HepG2 (cell line): ENCODE measurements around the gene IRX3. TPM values are rescaled to one million over a fixed set of nuclear protein-coding genes. Genes with fewer than 3 reads are reported as not detected.

Source experiments
- AGO1 ChIP-seq: fragments of 200-400 bp; formaldehyde crosslinking; IDR thresholded peaks from 2 replicates; pipeline ENCODE4 v1.6.1; 2017; ENCODE audit warnings: mild to moderate bottlenecking, low read depth, low read length, moderate library complexity; ENCODE audit not compliant: poor library complexity, severe bottlenecking
- ATF2 ChIP-seq: sonication (generic); formaldehyde crosslinking; IDR thresholded peaks from 2 replicates; pipeline ENCODE4 v1.4.0; 2020; ENCODE audit warnings: missing genetic modification reagents
- ATRX ChIP-seq: sonication (generic); formaldehyde crosslinking; IDR thresholded peaks from 2 replicates; pipeline ENCODE4 v1.4.0; 2020; ENCODE audit warnings: missing genetic modification reagents, borderline replicate concordance
- DMAP1 ChIP-seq: IDR thresholded peaks from 2 replicates; pipeline ENCODE4 v1.6.1; 2016
- GLMP ChIP-seq: sonication (generic); formaldehyde crosslinking; IDR thresholded peaks from 2 replicates; pipeline ENCODE4 v1.9.0; 2021; ENCODE audit warnings: missing genetic modification reagents, mild to moderate bottlenecking, borderline replicate concordance
- KLF11 ChIP-seq: IDR thresholded peaks from 2 replicates; pipeline ENCODE4 v1.6.1; 2016; ENCODE audit warnings: missing compliant biosample characterization
- PAXIP1 ChIP-seq: sonication (generic); formaldehyde crosslinking; conservative IDR thresholded peaks from 2 replicates; pipeline ENCODE4 v1.4.0; 2020; ENCODE audit warnings: mild to moderate bottlenecking, missing genetic modification reagents, moderate library complexity
- SALL2 ChIP-seq: sonication (generic); formaldehyde crosslinking; IDR thresholded peaks from 2 replicates; pipeline ENCODE4 v1.8.1; 2023; ENCODE audit warnings: mild to moderate bottlenecking, missing genetic modification reagents, inconsistent platforms
- ZBTB34 ChIP-seq: sonication (generic); formaldehyde crosslinking; IDR thresholded peaks from 2 replicates; pipeline ENCODE4 v1.8.0; 2022; ENCODE audit warnings: mild to moderate bottlenecking, missing genetic modification reagents
- ZFP91 ChIP-seq: sonication (generic); formaldehyde crosslinking; IDR thresholded peaks from 2 replicates; pipeline ENCODE4 v1.9.0; 2022; ENCODE audit warnings: missing genetic modification reagents, mild to moderate bottlenecking, borderline replicate concordance
- ZNF296 ChIP-seq: sonication (generic); formaldehyde crosslinking; conservative IDR thresholded peaks from 2 replicates; pipeline ENCODE4 v1.5.0; 2020; ENCODE audit warnings: mild to moderate bottlenecking, missing genetic modification reagents
- ZNF598 ChIP-seq: sonication (generic); formaldehyde crosslinking; IDR thresholded peaks from 2 replicates; pipeline ENCODE4 v1.5.1; 2020; ENCODE audit warnings: mild to moderate bottlenecking, missing genetic modification reagents, borderline replicate concordance
- ZNF768 ChIP-seq: sonication (generic); formaldehyde crosslinking; IDR thresholded peaks from 2 replicates; pipeline ENCODE4 v1.4.0; 2020; ENCODE audit warnings: missing genetic modification reagents
- polyA plus RNA-seq, 8 experiments: library from polyadenylated mRNA; depleted of rRNA in 3 of 8; stranded (reverse) in 7 of 8; unstranded in 1 of 8; fragments of >200 nt; fragmentation: Illumina TruSeq in 4 of 8; extraction: Trizol in 4 of 8; gene quantifications; 2 replicates each; pipeline versions ENCODE4 v1.2.1 to v1.2.3, GENCODE V29; 2011 to 2016; ENCODE audit warnings: low read depth in 4 of 8, missing spikeins in 1 of 8, mixed read lengths in 1 of 8; ENCODE audit not compliant: insufficient read depth in 1 of 8
- total RNA-seq, 5 experiments: library from RNA; depleted of rRNA; stranded (reverse); fragments of >200 nt; fragmentation: Illumina TruSeq; extraction: Trizol; gene quantifications; 2 replicates each; pipeline ENCODE4 v1.2.3, GENCODE V29; 2016; ENCODE audit warnings: low read depth in 1 of 5
- TF ChIP-seq, protein P1 (sequence below): sonication (generic); formaldehyde crosslinking; IDR thresholded peaks from 2 replicates; pipeline ENCODE4 v1.5.0; 2020; ENCODE audit warnings: mild to moderate bottlenecking, missing genetic modification reagents, borderline replicate concordance

IRX3 gene
- total and polyA plus RNA-seq, 2 of the 13 experiments (the other 11 are each of a cell fraction or from before 2014, with no cell fraction given) = 9.2 to 16.4 TPM

GRCh38 chr16:54286366-54287130 lies at the start of gene IRX3 (continued):
- TF ChIP-seq ZBTB34 (CRISPR knock-in tag) = no peak
- no peak for TF ChIP-seq AGO1
- TF ChIP-seq ATRX = no peak
- TF ChIP-seq PAXIP1 (CRISPR knock-in tag) = peak; percentile 31; the same call in 1 of the 2 replicates
- TF ChIP-seq ATF2 (CRISPR knock-in tag) = no peak
- TF ChIP-seq GLMP (CRISPR knock-in tag) = no peak
- TF ChIP-seq, protein P1, sequence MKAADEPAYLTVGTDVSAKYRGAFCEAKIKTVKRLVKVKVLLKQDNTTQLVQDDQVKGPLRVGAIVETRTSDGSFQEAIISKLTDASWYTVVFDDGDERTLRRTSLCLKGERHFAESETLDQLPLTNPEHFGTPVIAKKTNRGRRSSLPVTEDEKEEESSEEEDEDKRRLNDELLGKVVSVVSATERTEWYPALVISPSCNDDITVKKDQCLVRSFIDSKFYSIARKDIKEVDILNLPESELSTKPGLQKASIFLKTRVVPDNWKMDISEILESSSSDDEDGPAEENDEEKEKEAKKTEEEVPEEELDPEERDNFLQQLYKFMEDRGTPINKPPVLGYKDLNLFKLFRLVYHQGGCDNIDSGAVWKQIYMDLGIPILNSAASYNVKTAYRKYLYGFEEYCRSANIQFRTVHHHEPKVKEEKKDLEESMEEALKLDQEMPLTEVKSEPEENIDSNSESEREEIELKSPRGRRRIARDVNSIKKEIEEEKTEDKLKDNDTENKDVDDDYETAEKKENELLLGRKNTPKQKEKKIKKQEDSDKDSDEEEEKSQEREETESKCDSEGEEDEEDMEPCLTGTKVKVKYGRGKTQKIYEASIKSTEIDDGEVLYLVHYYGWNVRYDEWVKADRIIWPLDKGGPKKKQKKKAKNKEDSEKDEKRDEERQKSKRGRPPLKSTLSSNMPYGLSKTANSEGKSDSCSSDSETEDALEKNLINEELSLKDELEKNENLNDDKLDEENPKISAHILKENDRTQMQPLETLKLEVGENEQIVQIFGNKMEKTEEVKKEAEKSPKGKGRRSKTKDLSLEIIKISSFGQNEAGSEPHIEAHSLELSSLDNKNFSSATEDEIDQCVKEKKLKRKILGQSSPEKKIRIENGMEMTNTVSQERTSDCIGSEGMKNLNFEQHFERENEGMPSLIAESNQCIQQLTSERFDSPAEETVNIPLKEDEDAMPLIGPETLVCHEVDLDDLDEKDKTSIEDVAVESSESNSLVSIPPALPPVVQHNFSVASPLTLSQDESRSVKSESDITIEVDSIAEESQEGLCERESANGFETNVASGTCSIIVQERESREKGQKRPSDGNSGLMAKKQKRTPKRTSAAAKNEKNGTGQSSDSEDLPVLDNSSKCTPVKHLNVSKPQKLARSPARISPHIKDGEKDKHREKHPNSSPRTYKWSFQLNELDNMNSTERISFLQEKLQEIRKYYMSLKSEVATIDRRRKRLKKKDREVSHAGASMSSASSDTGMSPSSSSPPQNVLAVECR (CRISPR knock-in tag) = peak; percentile 38; the same call in 1 of the 2 replicates
- peak; percentile 71 for TF ChIP-seq DMAP1 (CRISPR knock-in tag)
- no peak for TF ChIP-seq ZNF296 (CRISPR knock-in tag)
- TF ChIP-seq ZFP91 (CRISPR knock-in tag) = no peak
- TF ChIP-seq ZNF768 (CRISPR knock-in tag) = 0 out of 2 replicates have a peak, but pooled peaks have one; percentile 10
- 0 out of 2 replicates have a peak, but pooled peaks have one; percentile 72 for TF ChIP-seq KLF11 (CRISPR knock-in tag)
- no peak for TF ChIP-seq ZNF598 (CRISPR knock-in tag)
- TF ChIP-seq SALL2 (CRISPR knock-in tag) = no peak
